Measurements from ENCODE around the gene TXNRD2. TPM values are rescaled to one million over a fixed set of nuclear protein-coding genes. Genes with fewer than 3 reads are reported as not detected.

TXNRD2 gene
- total RNA-seq, 4 donors from 2014 or later = 34.8 to 40.6 (median 37.8) TPM

- Histone ChIP-seq H3K36me3 (peaks cover 0 to 93% (median 5%) of the 10 kb centered on the region in 3 donors), H3K4me3 (no peak overlapping the region), H3K4me1 (peaks cover 0 to 31% (median 8%) of the 10 kb centered on the region in 4 donors), H3K27ac (peak overlapping the region in 2 of 4 donors; percentile 69 to 73), H3K9me3 (no peaks in the 10 kb centered on the region), H3K27me3 (no peaks in the 10 kb centered on the region)
- DNase-seq (ENCODE audit: low spot score in 2 of 2) = no peak
- TF ChIP-seq POLR2A (IDR thresholded peaks at IDR 0.05) (no peak), CTCF (IDR thresholded peaks at IDR 0.05) (no peak), EP300 (IDR thresholded peaks at IDR 0.05) (no peak)
- WGBS, 2 donors = 80 to 81% methylated on average over 10 to 11 of the region's 11 CpGs
These were observed 27.7 kb upstream of the TXNRD2 start for GRCh38 chr22:19969141-19969928.

GRCh38 chr22:19968450-19968891, 26.9 kb upstream of the TXNRD2 start:
- H3K9me3 ChIP-seq = no peaks in the 10 kb centered on the region
- no peak for DNase-seq (ENCODE audit: low spot score in 2 of 2)
- H3K27me3 ChIP-seq = no peaks in the 10 kb centered on the region
- no peak for TF ChIP-seq POLR2A (IDR thresholded peaks at IDR 0.05)
- no peak for TF ChIP-seq EP300 (IDR thresholded peaks at IDR 0.05)
- TF ChIP-seq CTCF (IDR thresholded peaks at IDR 0.05) = no peak
- H3K36me3 ChIP-seq = peaks cover 0 to 95% (median 5%) of the 10 kb centered on the region in 3 donors
- WGBS, 2 donors = 72 to 77% methylated on average over 10 to 18 of the region's 18 CpGs
- H3K4me1 ChIP-seq = peaks cover 0 to 28% (median 8%) of the 10 kb centered on the region in 4 donors
- H3K4me3 ChIP-seq = no peak overlapping the region
- peak overlapping the region in 1 of 4 donors; percentile 27 for H3K27ac ChIP-seq

GRCh38 chr22:19967850-19968449, 26.3 kb upstream of the TXNRD2 start:
- WGBS, 2 donors = 71 to 76% methylated on average over 6 to 7 of the region's 7 CpGs
- peaks cover 0 to 95% (median 5%) of the 10 kb centered on the region in 3 donors for H3K36me3 ChIP-seq
- TF ChIP-seq CTCF (IDR thresholded peaks at IDR 0.05) = no peak
- TF ChIP-seq EP300 (IDR thresholded peaks at IDR 0.05) = no peak
- no peak for TF ChIP-seq POLR2A (IDR thresholded peaks at IDR 0.05)

GRCh38 chr22:19966908-19967750, 25.5 kb upstream of the TXNRD2 start:
- Histone ChIP-seq H3K36me3 (peaks cover 0 to 93% (median 5%) of the 10 kb centered on the region in 3 donors), H3K9me3 (no peaks in the 10 kb centered on the region), H3K4me1 (peaks cover 0 to 35% (median 17%) of the 10 kb centered on the region in 4 donors), H3K27ac (peak overlapping the region in 1 of 4 donors; percentile 67), H3K27me3 (no peaks in the 10 kb centered on the region), H3K4me3 (no peak overlapping the region)
- no peak for DNase-seq (ENCODE audit: low spot score in 2 of 2)
- TF ChIP-seq EP300 (IDR thresholded peaks at IDR 0.05) (no peak), POLR2A (IDR thresholded peaks at IDR 0.05) (no peak), CTCF (IDR thresholded peaks at IDR 0.05) (no peak)
- WGBS, 2 donors = 61 to 65% methylated on average over 20 of the region's 20 CpGs

More at GRCh38 chr22:19967850-19968449, 26.3 kb upstream of the TXNRD2 start:
- H3K9me3 ChIP-seq = no peaks in the 10 kb centered on the region
- peak overlapping the region in 1 of 4 donors; percentile 67 for H3K27ac ChIP-seq
- peaks cover 0 to 32% (median 9%) of the 10 kb centered on the region in 4 donors for H3K4me1 ChIP-seq
- H3K4me3 ChIP-seq = no peak overlapping the region
- no peak for DNase-seq (ENCODE audit: low spot score in 2 of 2)
- H3K27me3 ChIP-seq = no peaks in the 10 kb centered on the region

Measured in tibial nerve (tissue), 4 donors.